HuH-7 (cell line): ENCODE data around the gene LMF1.
"Not testable (repeated sequence)": the region's sequence is repeated elsewhere in the genome, so short reads cannot be mapped to it uniquely, and the experiment has no call there.

Source experiments
- DNase-seq: peaks from one replicate; pipeline ENCODE4 v3.0.0; 2011; ENCODE audit warnings: low spot score

LMF1 gene

DNA sequence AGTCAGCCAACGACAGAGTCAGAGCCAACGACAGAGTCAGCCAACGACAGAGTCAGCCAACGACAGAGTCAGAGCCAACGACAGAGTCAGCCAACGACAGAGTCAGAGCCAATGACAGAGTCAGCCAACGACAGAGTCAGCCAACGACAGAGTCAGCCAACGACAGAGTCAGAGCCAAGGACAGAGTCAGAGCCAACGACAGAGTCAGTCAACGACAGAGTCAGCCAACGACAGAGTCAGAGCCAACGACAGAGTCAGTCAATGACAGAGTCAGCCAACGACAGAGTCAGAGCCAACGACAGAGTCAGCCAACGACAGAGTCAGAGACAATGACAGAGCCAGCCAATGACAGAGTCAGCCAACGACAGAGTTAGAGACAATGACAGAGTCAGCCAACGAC lies 22.0 kb downstream of the LMF1 start:
- not testable (repeated sequence) for DNase-seq

DNA sequence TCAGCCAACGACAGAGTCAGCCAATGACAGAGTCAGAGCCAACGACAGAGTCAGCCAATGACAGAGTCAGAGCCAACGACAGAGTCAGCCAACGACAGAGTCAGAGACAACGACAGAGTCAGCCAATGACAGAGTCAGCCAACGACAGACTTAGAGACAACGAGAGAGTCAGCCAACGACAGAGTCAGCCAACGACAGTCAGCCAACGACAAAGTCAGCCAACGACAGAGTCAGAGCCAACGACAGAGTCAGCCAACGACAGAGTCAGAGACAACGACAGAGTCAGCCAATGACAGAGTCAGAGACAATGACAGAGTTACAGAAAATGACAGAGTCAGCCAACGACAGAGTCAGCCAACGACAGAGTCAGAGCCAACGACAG lies 22.9 kb downstream of the LMF1 start:
- DNase-seq, result not testable (repeated sequence)

DNA sequence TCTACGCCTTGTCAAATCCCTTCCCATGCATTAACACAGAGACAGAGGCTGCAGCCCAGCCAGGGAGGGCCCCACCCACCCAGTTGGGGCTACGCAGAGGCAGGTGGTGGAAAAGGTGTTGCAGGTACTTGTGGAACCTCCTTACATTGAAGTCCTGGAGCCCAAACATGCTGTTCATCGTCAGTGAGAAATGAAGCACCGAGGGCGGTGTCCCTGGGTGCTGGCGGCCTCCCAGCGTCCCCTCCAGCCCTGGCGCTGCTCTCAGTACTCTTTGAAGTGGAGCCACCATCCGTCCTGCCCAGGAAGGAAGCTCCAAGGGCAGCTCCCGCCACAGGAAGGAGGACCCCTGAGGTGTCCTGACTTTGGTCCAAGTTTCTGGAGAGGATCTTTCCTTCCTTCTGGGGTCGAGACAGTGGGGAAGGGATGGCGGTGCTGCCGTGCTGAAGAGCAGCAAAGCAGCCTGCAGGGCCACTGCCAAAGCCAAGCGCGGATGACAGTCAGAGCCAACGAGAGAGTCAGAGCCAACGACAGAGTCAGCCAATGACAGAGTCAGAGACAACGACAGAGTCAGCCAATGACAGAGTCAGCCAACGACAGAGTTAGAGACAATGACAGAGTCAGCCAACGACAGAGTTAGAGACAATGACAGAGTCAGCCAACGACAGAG lies 23.4 kb downstream of the LMF1 start:
- no peak for DNase-seq

DNA sequence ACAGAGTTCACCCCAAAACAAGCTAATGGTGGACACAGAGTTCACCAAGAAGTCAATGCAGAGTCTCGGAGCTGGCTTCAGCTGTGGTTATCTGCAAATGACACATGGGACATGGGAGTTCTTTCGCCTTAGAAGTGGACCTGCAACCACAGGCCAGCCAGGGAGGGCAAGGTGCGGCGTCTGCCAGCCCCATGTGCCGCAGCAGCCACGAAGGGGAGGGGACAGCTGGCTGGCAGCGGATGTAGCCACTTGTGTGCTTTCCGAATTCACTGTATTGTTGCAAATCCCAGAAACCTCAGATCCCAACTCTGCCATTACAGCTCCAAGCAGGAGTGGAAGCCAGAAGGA lies 24.8 kb downstream of the LMF1 start:
- no peak for DNase-seq

DNA sequence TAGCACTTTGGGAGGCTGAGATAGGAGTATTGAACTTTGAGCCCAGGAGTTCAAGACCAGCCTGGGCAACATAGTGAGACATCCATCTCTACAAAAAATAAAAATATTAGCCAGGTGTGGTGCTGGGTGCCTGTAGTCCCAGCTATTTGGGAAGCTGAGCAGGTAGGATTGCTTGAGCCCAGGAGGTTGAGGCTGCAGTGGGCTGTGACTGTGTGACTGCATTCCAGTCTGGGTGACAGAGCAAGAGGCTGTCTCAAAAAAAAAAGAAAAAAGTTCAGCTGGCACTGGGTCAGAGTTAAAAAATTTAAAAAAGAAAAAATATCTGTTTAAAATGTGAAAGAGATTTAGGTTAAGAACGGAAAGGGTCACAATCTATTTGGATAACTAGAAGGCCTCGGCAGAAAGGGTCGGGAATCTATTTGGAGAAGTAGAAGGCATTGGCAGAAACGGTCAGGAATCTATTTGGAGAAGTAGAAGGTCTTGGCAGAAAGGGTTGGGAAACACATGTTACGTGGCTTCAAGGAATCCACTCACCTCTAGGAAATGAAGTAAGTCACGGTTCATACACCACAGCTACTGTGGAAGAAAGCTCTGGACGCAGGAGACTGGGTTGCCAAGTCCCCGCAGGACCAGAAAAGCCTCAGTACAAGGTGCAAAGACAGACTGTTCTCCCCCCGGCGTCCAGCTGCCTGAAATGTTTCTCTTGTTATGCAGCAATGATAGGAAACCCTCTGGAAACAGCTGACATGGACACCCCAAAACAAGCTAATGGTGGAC lies 25.3 kb downstream of the LMF1 start:
- DNase-seq, result no peak

DNA sequence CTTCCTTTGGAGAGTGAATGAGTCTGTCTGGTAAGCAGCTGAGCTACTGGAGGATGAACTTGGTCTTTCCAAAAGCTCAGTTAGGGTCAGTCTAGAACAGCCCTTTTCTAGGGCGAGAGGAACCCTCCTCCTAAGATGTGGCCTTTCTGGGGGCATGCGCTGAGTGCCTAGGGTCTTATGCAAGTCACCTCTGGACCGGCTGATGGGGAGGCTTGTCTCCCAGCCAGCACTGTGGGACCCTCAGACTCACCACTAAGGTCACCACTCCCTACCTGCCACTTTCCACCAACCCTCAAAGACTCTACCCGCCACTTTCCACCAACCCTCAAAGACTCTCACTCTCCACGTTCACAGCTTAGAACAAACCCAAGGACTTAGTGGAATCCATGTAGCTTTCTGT lies 26.8 kb downstream of the LMF1 start:
- no peak for DNase-seq

DNA sequence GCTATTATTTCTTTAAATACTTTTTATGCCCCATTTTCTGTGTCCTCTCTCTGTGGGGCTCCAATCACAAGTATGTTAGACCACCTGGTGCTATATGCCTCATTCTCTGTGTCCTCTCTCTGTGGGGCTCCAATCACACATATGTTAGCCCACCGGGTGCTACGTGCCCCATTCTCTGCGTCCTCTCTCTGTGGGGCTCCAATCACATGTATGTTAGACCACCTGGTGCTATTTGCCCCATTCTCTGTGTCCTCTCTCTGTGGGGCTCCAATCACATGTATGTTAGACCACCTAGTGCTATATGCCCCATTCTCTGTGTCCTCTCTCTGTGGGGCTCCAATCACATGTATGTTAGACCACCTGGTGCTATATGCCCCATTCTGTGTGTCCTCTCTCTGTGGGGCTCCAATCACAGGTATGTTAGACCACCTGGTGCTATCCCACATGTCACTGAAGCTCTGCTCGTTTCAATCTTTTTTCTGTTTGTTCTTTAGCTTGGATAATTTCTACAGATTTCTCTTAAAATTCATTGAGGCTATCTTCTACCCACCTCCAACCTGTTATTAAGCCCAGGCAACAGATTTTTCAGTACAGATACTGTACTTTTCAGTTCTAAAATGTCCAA lies 28.2 kb downstream of the LMF1 start:
- DNase-seq, result no peak

DNA sequence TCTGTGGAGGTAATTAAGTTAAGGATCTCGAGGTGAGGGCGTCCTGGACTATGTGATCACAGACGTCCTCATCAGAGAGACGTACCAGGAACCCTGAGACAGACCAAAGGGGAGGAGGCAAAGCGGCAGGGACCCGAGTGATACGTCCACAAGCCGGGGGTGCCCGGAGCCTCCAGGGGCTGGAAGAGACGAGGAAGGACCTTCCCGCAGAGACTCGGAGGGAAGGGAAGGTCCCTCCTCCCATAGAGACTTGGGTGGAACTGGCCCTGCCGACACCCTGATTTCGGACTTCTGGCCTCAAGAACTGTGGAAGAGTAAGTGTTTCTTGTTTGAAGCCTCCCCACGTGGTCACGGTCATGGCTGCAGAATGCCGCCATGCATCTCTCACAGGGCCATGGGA lies 30.8 kb downstream of the LMF1 start:
- DNase-seq, result no peak

DNA sequence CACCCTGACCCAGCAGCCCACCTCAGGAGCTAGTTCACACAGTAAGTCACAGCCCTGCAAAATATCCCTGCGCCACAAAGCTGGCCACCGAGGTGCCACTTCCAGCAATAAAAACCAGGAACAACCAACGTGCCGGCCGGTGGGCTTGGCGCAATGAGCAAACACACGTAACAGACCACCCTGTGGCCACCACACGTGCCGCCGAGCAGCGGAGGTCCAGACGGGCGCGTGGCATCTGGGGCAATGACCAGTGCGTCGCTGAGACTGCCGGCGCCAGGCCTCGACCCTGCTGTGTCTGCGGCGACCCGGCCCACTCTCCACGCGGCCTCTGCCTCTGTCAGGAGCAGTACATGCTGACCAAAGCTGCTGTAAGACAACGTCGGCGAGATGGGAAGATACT lies 31.5 kb downstream of the LMF1 start:
- DNase-seq, result no peak

DNA sequence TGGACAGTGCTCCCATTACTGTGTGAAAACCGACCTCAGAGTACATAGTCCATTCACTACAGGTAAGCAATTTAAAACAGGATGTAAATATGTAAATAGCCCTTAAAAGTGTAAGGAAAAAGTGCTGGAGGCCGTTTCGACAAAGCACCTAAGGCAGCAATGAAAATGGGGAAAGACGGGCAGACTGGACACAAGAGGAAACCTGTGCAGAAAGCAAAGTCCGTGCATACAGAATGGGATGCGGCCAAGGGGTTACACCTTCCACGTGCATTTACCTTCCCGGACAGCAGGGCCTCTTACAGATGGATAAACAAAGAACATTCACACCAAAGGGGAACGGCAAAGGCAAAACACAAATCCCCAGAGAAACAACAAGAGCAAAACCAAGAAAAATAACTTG lies 32.0 kb downstream of the LMF1 start:
- DNase-seq, result no peak

DNA sequence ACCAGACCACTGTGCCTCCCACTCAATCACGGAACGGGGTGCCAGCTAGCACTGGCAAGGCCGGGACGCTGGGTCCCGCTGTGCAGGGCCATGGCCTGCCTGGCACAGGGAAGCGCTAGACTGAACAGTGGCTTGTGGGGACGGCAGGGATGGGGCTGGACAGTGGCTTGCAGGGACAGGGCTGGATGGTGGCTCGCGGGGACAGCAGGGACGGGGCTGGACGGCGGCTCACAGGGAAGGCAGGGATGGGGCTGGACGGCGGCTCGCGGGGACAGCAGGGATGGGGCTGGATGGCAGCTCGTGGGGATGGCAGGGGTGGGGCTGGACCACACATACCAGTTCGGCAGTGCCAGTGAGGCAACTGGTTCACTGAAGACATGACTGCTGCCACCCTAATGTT lies 32.6 kb downstream of the LMF1 start:
- DNase-seq, result no peak

DNA sequence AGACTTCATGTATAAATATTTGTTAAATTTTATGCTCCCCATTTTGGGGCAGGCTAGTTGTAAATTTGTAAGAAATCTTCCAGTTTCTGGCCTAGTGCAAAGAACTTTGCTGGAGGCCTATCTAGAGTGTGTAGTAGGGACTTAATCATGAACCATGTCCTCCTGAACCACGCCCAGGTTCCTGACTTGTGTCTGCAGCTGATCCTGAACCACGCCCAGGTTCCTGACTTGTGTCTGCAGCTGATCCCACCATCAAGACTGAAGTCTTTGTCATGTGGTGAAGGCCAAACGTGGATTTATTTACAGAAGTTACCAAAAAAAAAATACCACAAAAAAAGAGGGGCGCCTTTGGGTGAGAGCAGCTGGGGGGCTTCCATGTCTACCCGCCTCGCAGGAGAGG lies 33.1 kb downstream of the LMF1 start:
- DNase-seq, result no peak

DNA sequence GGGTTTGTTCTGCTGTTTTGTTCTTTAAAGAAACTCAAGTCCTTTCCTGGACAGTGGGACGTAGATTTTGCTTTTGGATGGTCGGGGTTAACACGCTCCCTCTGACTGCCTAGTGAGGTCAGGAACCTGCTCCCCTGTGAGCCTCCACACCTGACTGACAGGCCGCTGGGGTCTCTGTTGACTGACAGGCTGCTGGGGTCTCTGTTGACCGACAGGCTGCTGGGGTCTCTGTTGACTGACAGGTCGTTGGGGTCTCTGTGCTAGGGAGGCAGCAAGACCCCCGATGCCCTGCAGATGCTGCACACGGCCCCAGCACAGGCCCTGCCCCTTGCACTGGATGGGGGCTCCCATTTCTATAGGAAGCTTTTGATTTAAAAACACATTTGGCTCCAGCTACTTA lies 33.5 kb downstream of the LMF1 start:
- no peak for DNase-seq

DNA sequence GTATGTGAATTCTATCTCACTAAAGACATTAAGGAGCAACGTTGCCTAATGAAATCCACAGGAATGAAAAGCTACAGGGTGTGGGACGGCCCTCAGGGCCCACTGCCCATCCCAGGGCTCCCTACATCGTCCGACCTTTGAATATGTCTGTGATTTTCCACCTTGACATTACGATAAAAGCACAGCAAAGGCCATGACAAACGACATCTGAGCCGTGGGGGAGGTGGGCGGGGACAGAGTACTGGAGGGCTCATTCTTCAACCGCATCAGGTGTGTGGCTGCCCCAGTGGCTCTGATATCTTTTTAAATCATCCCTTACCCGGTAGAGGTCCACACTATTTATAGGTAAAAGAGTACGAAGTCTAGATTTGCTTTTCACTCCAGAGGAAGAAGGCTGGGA lies 35.1 kb downstream of the LMF1 start:
- DNase-seq, result no peak

DNA sequence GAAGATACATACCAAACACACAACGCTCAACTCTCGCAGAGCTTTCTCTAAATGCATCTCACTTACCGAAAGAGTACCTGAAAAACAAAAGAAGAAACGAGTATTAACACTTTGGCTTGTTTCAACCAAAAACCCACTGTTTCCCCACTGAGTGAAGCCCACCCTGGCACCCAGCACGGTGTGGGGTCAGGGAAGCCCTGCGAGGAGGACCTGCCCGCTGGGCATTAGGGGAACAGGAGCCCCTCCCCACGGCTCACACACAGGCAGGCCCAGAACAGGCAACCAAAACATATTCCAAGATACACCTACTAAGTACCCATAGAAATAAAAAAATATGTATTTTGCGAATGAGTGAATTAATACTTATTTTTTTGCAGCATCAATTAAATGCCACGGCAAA lies 36.6 kb downstream of the LMF1 start:
- no peak for DNase-seq

DNA sequence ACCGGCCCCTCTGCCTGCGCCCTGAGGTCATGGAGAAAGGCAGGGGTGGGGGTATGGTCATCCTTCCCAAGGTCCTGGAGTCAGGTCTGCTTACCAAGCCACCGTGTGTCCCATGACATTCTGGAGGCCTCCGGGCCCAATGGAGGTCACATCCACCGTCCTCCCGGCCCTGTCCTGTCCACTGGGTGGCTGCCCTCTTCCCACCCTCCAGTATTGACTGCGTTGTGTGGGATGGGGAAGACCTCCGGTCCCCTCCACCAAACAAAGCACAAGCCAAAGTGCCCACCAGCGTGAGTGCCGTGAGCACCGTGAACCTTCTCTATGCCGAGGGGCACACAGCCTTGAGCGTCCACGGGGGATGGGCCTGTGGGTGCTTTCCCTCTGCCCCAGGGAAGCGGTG lies 37.2 kb downstream of the LMF1 start:
- DNase-seq, result no peak

DNA sequence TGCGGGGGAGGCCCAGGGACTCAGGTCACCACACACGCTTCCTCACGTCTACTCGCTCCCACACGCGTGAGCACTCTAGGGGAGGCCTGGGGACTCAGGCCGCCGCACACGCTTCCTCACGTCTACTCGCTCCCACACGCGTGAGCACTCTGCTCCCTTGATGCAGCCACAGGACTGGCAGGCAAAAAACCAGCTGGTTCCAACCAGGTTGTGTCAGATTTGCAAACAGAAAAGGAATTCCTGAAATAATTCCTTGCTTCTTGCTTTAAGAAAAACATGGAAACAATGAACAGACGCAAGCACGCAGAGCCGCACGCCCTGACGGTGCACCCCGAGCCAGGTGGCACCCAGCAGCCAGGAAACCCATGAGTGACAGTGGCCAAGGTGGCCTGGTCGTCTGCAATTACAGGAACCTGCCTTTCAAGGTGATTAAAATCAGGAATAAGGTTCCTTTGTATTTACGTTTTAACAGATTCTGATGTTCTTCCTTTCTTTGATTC lies 37.9 kb downstream of the LMF1 start:
- DNase-seq, result no peak

DNA sequence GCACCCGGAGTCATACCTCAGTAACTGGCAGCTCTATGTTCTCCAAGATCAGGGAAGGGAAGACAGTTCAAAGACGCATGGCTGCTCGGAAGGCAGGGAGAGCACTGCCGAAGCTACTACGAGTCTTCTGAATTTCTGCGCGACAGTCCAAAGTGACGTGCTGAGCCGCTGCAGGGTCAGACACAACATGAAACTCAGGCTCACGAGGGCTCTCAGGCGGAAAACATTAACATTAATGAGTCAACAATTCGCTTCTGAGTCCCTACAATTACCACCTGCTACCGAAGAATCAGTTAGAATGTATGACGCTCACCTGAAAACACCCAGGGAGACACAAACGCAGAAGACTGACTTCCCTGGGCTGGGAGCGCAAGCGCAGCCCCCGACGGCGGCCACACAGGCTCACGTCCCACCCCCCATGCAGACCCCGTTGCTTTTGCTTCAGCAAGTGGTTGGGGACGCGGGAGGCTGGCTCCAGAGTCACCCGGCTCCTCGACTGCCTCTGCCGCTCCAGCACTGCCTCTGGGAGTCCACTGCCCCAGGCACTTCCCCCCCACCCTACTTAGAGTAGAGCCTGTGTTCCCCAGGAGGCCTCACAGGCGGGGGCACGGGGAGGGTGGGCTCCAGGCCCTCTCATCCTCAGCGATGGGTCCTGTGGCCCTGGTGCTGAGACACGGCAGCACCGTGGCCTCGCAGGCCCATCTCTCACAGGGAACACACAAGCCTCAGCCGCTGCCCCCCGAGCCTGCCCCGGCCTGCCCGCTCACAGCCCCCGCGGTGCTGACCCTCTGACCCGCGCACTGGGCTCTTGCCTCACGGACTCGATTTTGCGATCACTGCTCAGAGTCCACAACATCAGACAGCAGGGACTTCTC lies 38.9 kb downstream of the LMF1 start:
- no peak for DNase-seq

DNA sequence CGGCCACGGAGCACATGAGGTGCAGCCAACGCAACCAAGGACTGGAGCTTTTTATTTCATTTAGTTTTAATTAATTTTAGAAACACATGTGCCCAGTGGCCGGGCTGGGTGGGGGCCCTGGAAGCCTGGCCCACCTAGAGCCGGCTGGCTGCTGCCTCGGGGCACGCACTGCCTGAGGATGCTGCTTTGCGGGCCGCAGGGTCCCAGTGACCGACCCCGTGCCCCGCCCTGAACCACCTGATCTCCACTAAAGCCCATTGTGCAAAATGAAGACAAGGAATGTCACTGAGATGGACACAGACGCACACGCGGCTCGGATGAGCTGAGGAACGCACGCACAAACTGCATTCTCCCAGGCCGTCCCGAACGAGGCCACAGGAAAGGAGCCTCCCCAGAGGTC lies 39.6 kb downstream of the LMF1 start:
- no peak for DNase-seq

DNA sequence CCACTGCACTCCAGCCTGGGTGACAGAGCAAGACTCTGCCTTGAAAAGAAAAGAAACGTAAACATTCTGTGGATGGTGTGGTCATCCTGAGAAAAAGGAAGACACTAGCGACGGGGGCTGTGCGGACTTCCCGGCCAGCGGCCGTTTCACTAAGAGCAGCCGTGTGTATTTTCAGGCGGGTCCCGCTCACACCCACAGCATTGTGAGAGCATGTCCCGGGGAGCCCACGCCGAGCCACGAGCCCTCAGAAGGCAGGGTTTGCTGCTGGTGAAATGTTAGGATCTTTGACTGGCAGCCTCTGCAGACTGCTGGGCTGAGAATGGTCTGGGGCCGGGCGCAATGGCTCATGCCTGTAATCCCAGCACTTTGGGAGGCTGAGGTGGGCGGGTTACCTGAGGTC lies 40.3 kb downstream of the LMF1 start:
- no peak for DNase-seq

DNA sequence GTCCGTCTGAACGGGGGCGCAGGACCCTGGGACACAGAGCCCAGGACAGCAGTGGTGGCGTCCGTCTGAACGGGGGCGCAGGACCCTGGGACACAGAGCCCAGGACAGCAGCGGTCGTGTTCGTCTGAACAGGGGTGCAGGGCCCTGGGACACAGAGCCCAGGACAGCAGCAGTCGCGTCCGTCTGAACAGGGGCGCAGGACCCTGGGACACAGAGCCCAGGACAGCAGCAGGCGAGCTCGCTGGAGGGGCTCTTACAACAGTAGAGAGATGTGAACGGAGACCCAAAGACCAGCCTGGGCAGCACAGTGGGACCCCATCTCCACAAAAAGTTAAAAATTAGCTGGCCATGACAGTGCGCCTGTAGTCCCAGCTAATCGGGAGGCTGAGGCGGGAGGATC lies 40.7 kb downstream of the LMF1 start:
- DNase-seq, result no peak

DNA sequence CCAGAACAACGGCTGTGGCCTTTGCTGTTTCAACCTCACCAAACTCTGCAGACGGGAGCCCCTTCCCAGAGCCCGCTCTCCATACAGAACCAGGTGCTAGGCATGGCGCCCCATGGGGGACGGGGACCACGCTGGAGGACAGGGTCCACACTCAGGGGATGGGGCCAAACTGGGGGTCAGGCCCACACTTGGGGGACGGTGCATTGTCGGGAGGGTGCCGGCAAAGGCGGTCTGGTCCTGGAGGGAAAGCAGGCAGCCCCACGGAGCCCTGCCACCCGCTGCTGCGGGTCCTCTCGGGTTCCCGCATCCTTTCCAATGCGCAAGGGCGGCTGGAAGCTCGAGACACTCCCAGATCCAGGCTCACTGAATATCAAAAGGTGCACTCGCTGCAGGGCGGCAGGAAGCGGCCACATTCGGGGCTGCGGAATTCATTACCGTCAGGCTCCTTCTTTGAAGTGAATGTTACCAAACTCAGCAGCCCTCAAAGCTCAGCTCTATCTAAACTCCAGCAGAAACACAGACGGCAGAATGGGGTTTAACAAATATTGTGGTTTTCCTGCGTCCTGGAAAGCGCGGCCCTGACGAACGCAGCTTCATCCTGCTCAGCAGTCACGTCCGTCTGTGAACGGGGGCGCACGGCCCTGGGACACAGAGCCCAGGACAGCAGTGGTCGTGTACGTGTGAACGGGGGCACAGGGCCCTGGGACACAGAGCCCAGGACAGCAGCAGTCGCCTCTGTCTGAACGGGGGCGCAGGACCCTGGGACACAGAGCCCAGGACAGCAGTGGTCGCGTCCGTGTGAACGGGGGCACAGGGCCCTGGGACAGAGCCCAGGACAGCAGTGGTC lies 41.3 kb downstream of the LMF1 start:
- no peak for DNase-seq
